Heart left ventricle (tissue), 16 donors: Measurements from ENCODE around the gene BDNF. TPM values are rescaled to one million over a fixed set of nuclear protein-coding genes. Genes with fewer than 3 reads are reported as not detected.

Experiments used
- ATAC-seq, 4 donors: fragments of 200-7000 bp; cut with Tn5 transposase; one replicate each; pipeline ENCODE4 v1.9.1; 2020 to 2022; ENCODE audit warnings: moderate library complexity in 4 of 4, mild to moderate bottlenecking in 3 of 4, moderate number of reproducible peaks in 1 of 4
- DNase-seq, 5 donors: peaks; one replicate each; pipeline ENCODE4 v3.0.0-alpha.2; 2020
- H3K27ac ChIP-seq, 12 donors: fragments of 200-600 bp; sonication (generic) in 4 of 12; one replicate each; pipeline versions ENCODE4 v1.5.0 to v1.8.0; 2016 to 2022; ENCODE audit warnings: mild to moderate bottlenecking in 2 of 12
- H3K27me3 ChIP-seq, 9 donors: fragments of 200-600 bp; sonication (generic) in 2 of 9; one replicate each; pipeline versions ENCODE4 v1.5.1 to v1.8.0; 2016 to 2022; ENCODE audit warnings: mild to moderate bottlenecking in 3 of 9
- H3K36me3 ChIP-seq, 9 donors: fragments of 200-600 bp; sonication (generic) in 2 of 9; one replicate each; pipeline versions ENCODE4 v1.5.0 to v1.8.0; 2018 to 2022; ENCODE audit warnings: mild to moderate bottlenecking in 2 of 9
- H3K4me1 ChIP-seq, 12 donors: fragments of 200-600 bp; sonication (generic) in 4 of 12; one replicate each; pipeline versions ENCODE4 v1.5.0 to v1.8.0; 2016 to 2022; ENCODE audit warnings: mild to moderate bottlenecking in 3 of 12
- H3K4me3 ChIP-seq, 12 donors: fragments of 200-600 bp; sonication (generic) in 4 of 12; one replicate each; pipeline versions ENCODE4 v1.5.0 to v1.8.0; 2017 to 2022; ENCODE audit warnings: mild to moderate bottlenecking in 9 of 12, moderate library complexity in 4 of 12
- H3K9me3 ChIP-seq, 12 donors: fragments of 200-600 bp; sonication (generic) in 4 of 12; one replicate each; pipeline versions ENCODE4 v1.5.0 to v1.8.0; 2016 to 2022; ENCODE audit warnings: mild to moderate bottlenecking in 1 of 12
- CTCF ChIP-seq, 12 donors: fragments of 200-600 bp; sonication (generic) in 4 of 12; IDR thresholded peaks; one replicate each; pipeline versions ENCODE4 v1.5.0 to v1.8.0; 2018 to 2022; ENCODE audit warnings: antibody characterized with exemption in 12 of 12, mild to moderate bottlenecking in 5 of 12
- POLR2A ChIP-seq, 2 donors: fragments of 450-650 bp; IDR thresholded peaks; one replicate each; pipeline ENCODE4 v1.6.1; 2017; ENCODE audit warnings: antibody characterized with exemption in 2 of 2, mild to moderate bottlenecking in 2 of 2, moderate library complexity in 2 of 2
- WGBS, 4 donors: extraction: QIAGEN DNeasy Blood & Tissue Kit in 2 of 4; methylation state at CpG; one replicate each; pipeline versions ENCODE4 v1.1.5 to v1.1.7; 2013 to 2018; 5-methylcytosine and 5-hydroxymethylcytosine counted together
- intact Hi-C, 10 donors: fragments of 100-400 bp; cut with DNase I; formaldehyde crosslinking; loops; one replicate each; pipeline versions ENCODE4 v1.11.1 to v1.14.2; 2022
- polyA plus RNA-seq, 2 donors: library from polyadenylated mRNA; stranded (reverse); fragments of 200-250 nt; gene quantifications; one replicate each; pipeline ENCODE4 v1.2.3, GENCODE V29; 2013
- total RNA-seq, 9 donors: library from RNA; depleted of rRNA in 2 of 9; stranded (reverse); fragments of >200 nt in 2 of 9; fragmentation: NEBNext Ultra II Directional in 3 of 9; extraction: Animal tissue kit (Norgen Biotek cat#: 25700) in 3 of 9; gene quantifications; one replicate each; pipeline versions ENCODE4 v1.1.0 to v1.2.4, GENCODE V29; 2016 to 2023
- donor health status: ischemic (EF 13 %, LVEDD 7.1; RV severe dilation, severe dysfunction).
- donor health status: healthy with polysubstance abuse.
- donor health status: DM: no; HTN: yes; CAD: no.
- donor health status: DM: no; HTN: no; CAD: no.
- donor health status: ischemic (EF 25% LVEDD 6.9; RV normal size, moderate dysfunction).
- donor health status: ischemic (EF 25% LVEDD 5.7; RV mildly dilated, moderate dysfunction).
- donor health status: healthy.
- donor health status: DM: yes; HTN: yes; CAD: no.
- donor health status: ischemic (EF 35%, LVEDD 5.7; RV mildly dilated, moderate dysfunction).
- donor health status: nonischemic (EF 11% LVEDD 7.7; RV severe dilation, severe dysfunction).
- donor health status: DM: yes; HTN: yes; CAD: no.
- donor health status: PGD.
- donor health status: ischemic (EF 29% LVEDD 5.4; RV normal size, mild dysfunction).
- donor health status: nonischemic (EF 23%, LVEDD 6.1; RV moderate dilation, normal function).

BDNF gene
- total and polyA plus RNA-seq, 11 donors, result 0.93 to 8.5 (median 3.1) TPM

GRCh38 chr11:27718346-27718862, 18.1 kb upstream of the BDNF start:
- peaks cover 23 to 79% (median 53%) of the 10 kb centered on the region in 9 donors for H3K27me3 ChIP-seq
- H3K27ac ChIP-seq, result no peak overlapping the region
- no peaks in the 10 kb centered on the region for H3K9me3 ChIP-seq
- H3K36me3 ChIP-seq, result no peaks in the 10 kb centered on the region
- WGBS, 4 donors, result 1 to 2% (median 1%) methylated on average over 26 to 30 of the region's 30 CpGs
- intact Hi-C loops, result no loop called here
- ATAC-seq (peak in 3 of 4 donors; percentile 24 to 41 (median 27)), DNase-seq (no peak)
- H3K4me3 ChIP-seq, result peak overlapping the region; percentile 23 to 56 (median 48)
- H3K4me1 ChIP-seq, result peaks cover 0 to 34% (median 5%) of the 10 kb centered on the region in 12 donors
- TF ChIP-seq POLR2A (IDR thresholded peaks at IDR 0.05) (no peak), CTCF (IDR thresholded peaks at IDR 0.05) (no peak)

- no peaks in the 10 kb centered on the region for H3K36me3 ChIP-seq
- WGBS, 4 donors, result 3 to 9% (median 7%) methylated on average over 8 of the region's 8 CpGs
- no peaks in the 10 kb centered on the region for H3K9me3 ChIP-seq
- intact Hi-C loops, result no loop called here
- H3K27me3 ChIP-seq, result peaks cover 19 to 73% (median 51%) of the 10 kb centered on the region in 9 donors
- H3K27ac ChIP-seq, result no peak overlapping the region
- H3K4me1 ChIP-seq, result peaks cover 0 to 32% (median 5%) of the 10 kb centered on the region in 12 donors
- no peak for TF ChIP-seq POLR2A (IDR thresholded peaks at IDR 0.05)
- no peak for TF ChIP-seq CTCF (IDR thresholded peaks at IDR 0.05)
- DNase-seq, result no peak
- ATAC-seq, result no peak
- peak overlapping the region in 10 of 12 donors; percentile 15 to 56 (median 50) for H3K4me3 ChIP-seq
Observed at GRCh38 chr11:27717801-27718229, 17.6 kb upstream of the BDNF start.

- no peaks in the 10 kb centered on the region for H3K9me3 ChIP-seq
- ATAC-seq (no peak), DNase-seq (no peak)
- TF ChIP-seq POLR2A (IDR thresholded peaks at IDR 0.05) (no peak), CTCF (IDR thresholded peaks at IDR 0.05) (peak in 2 of 12 donors; percentile 7 to 13)
- intact Hi-C loops, result no loop called here
- no peak overlapping the region for H3K4me3 ChIP-seq
- H3K27ac ChIP-seq, result no peak overlapping the region
- peaks cover 0 to 27% (median 3%) of the 10 kb centered on the region in 12 donors for H3K4me1 ChIP-seq
- H3K36me3 ChIP-seq, result no peaks in the 10 kb centered on the region
- H3K27me3 ChIP-seq, result peaks cover 15 to 69% (median 47%) of the 10 kb centered on the region in 9 donors
Observed at GRCh38 chr11:27717377-27717776, 17.1 kb upstream of the BDNF start.

GRCh38 chr11:27716835-27717234, 16.6 kb upstream of the BDNF start:
- Histone ChIP-seq H3K27ac (no peak overlapping the region), H3K36me3 (no peaks in the 10 kb centered on the region), H3K9me3 (no peaks in the 10 kb centered on the region), H3K4me3 (no peak overlapping the region), H3K4me1 (peaks cover 0 to 22% (median 0%) of the 10 kb centered on the region in 12 donors), H3K27me3 (peaks cover 9 to 64% (median 41%) of the 10 kb centered on the region in 9 donors)
- ATAC-seq, result no peak
- DNase-seq, result no peak
- no peak for TF ChIP-seq POLR2A (IDR thresholded peaks at IDR 0.05)
- TF ChIP-seq CTCF (IDR thresholded peaks at IDR 0.05), result no peak
- 63 to 69% (median 67%) methylated on average over 2 of the region's 2 CpGs for WGBS, 4 donors
- intact Hi-C loops, result no loop called here
